ENCODE results near the gene CMC4. TPM values are rescaled to one million over a fixed set of nuclear protein-coding genes. Genes with fewer than 3 reads are reported as not detected.

Gene CMC4
- total RNA-seq, 1 donor from 2014 or later = 1.8 TPM

DNA sequence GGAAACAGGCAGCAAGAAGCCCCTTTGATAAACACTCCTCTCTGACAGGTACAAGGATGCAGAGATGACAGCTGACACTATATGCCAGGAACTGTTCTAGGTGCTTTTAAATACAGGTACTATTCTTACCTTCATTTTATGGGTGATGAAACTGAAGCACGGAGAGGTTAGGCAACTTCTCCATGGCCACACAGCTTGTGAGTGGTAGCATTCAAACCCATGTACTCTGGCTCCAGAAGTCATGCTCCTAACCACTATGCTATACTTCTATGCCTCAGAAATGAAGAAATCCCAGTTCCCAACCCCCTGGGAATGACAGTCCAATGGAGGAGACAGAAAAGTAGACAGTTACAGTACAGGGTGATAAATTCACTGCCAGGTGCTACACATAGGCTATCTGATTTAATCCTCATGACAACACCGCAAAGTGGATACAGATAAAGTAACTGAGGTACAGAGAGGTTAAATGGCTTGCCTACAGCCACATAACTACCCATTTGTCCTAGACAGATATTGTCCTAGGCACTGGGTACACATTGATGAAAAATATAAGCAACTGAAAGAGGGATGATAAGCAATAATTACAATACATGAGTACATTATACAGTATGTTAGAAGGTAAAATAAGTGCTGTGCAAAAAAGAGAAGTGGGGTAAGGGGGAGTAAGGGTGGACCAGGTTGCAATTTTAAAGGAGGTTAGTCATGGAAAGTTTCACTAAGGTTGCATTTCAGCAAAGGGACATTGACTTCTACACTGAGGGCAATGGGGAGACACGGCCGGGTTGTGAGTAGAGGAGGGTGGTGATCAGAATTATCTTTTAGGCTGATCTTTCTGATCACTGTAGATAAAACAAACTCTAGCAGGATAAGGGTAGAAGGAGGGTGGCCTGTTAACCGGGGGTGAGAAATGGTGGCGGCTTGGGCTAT, 46.8 kb downstream of the CMC4 start:
- TF ChIP-seq, protein P1, sequence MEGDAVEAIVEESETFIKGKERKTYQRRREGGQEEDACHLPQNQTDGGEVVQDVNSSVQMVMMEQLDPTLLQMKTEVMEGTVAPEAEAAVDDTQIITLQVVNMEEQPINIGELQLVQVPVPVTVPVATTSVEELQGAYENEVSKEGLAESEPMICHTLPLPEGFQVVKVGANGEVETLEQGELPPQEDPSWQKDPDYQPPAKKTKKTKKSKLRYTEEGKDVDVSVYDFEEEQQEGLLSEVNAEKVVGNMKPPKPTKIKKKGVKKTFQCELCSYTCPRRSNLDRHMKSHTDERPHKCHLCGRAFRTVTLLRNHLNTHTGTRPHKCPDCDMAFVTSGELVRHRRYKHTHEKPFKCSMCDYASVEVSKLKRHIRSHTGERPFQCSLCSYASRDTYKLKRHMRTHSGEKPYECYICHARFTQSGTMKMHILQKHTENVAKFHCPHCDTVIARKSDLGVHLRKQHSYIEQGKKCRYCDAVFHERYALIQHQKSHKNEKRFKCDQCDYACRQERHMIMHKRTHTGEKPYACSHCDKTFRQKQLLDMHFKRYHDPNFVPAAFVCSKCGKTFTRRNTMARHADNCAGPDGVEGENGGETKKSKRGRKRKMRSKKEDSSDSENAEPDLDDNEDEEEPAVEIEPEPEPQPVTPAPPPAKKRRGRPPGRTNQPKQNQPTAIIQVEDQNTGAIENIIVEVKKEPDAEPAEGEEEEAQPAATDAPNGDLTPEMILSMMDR (IDR thresholded peaks at IDR 0.05; ENCODE audit: partially characterized antibody, unreplicated experiment) = no peak
- Mint-ChIP-seq H3K9me3 (ENCODE audit: unreplicated experiment) (no peaks in the 10 kb centered on the region), H3K27ac (ENCODE audit: unreplicated experiment) (no peak overlapping the region), H3K4me1 (ENCODE audit: low read depth, unreplicated experiment) (peaks cover 5% of the 10 kb centered on the region), H3K4me3 (ENCODE audit: unreplicated experiment) (no peak overlapping the region), H3K36me3 (ENCODE audit: unreplicated experiment) (no peaks in the 10 kb centered on the region), H3K27me3 (ENCODE audit: unreplicated experiment) (peaks cover 4% of the 10 kb centered on the region)
- no peak for DNase-seq

GRCh38 chrX:155022585-155022984, 48.4 kb downstream of the CMC4 start, which contains the start of gene F8:
Gene F8 (minus strand): TSS chrX:155022723. CDS start chrX:155022552, 171 bp downstream.
- no peaks in the 10 kb centered on the region for H3K9me3 Mint-ChIP-seq (ENCODE audit: unreplicated experiment)
- H3K27ac Mint-ChIP-seq (ENCODE audit: unreplicated experiment) = no peak within 1 kb of the TSS
- DNase-seq = no peak
- no peak within 1 kb of the TSS for H3K4me3 Mint-ChIP-seq (ENCODE audit: unreplicated experiment)
- peaks cover 4% of the 10 kb centered on the region for H3K27me3 Mint-ChIP-seq (ENCODE audit: unreplicated experiment)
- H3K4me1 Mint-ChIP-seq (ENCODE audit: low read depth, unreplicated experiment) = no peaks in the 10 kb centered on the region
- no peaks in the 10 kb centered on the region for H3K36me3 Mint-ChIP-seq (ENCODE audit: unreplicated experiment)
- TF ChIP-seq, protein P1 (IDR thresholded peaks at IDR 0.05; ENCODE audit: partially characterized antibody, unreplicated experiment) = no peak

- no peaks in the 10 kb centered on the region for H3K27me3 Mint-ChIP-seq (ENCODE audit: unreplicated experiment)
Observed at GRCh38 chrX:155020591-155020990, 50.3 kb downstream of the CMC4 start.

More at GRCh38 chrX:155020591-155020990, 50.3 kb downstream of the CMC4 start:
- no peak for DNase-seq
- Mint-ChIP-seq H3K4me1 (ENCODE audit: low read depth, unreplicated experiment) (no peaks in the 10 kb centered on the region), H3K4me3 (ENCODE audit: unreplicated experiment) (no peak overlapping the region), H3K9me3 (ENCODE audit: unreplicated experiment) (no peaks in the 10 kb centered on the region), H3K36me3 (ENCODE audit: unreplicated experiment) (no peaks in the 10 kb centered on the region), H3K27ac (ENCODE audit: unreplicated experiment) (no peak overlapping the region)
- TF ChIP-seq, protein P1 (IDR thresholded peaks at IDR 0.05; ENCODE audit: partially characterized antibody, unreplicated experiment) = no peak

Other genes with a start within 250 kb of the CMC4 start
- gene SMIM9, start 236.5 kb downstream of the CMC4 start, total RNA-seq (ENCODE audit: unreplicated experiment) = not detected
- gene F8A1, start 184.8 kb downstream of the CMC4 start, total RNA-seq (ENCODE audit: unreplicated experiment) = 18.3 TPM
- 1.8 TPM for gene F8, start 48.4 kb downstream of the CMC4 start, total RNA-seq (ENCODE audit: unreplicated experiment)
- 83.9 TPM for gene FUNDC2, start 44.3 kb downstream of the CMC4 start, total RNA-seq (ENCODE audit: unreplicated experiment)
- 9.5 TPM for gene MTCP1, start within 50 bp of the CMC4 start, total RNA-seq (ENCODE audit: unreplicated experiment)
- 21.9 TPM for gene BRCC3, start 372 bp upstream of the CMC4 start, total RNA-seq (ENCODE audit: unreplicated experiment)
- 64.4 TPM for gene VBP1, start 145.3 kb upstream of the CMC4 start, total RNA-seq (ENCODE audit: unreplicated experiment)
- gene RAB39B, start 193.4 kb upstream of the CMC4 start, total RNA-seq (ENCODE audit: unreplicated experiment) = 20.9 TPM

Measured in glutamatergic neuron (in vitro differentiated cells).